RWPE2 (cell line): ENCODE measurements around the gene RAB44.
"Not testable (repeated sequence)": the region's sequence is repeated elsewhere in the genome, so short reads cannot be mapped to it uniquely, and the experiment has no call there.

Experiments used
- ATAC-seq: fragments of 200-7000 bp; cut with Tn5 transposase; 3 replicates; pipeline ENCODE4 v1.9.1; 2021; ENCODE audit warnings: low read depth
- DNase-seq: peaks from one replicate; pipeline ENCODE4 v3.0.0-alpha.2; 2020; ENCODE audit warnings: low spot score
- H3K27ac ChIP-seq: fragments of 450-650 bp; 2 replicates; pipeline ENCODE4 v1.5.1; 2017; ENCODE audit warnings: mild to moderate bottlenecking; ENCODE audit not compliant: poor library complexity, severe bottlenecking
- H3K27me3 ChIP-seq: fragments of 250-450 bp; sonication (Bioruptor Pico); 2 replicates; pipeline ENCODE4 v1.5.1; 2021; ENCODE audit warnings: mild to moderate bottlenecking, moderate library complexity; ENCODE audit not compliant: insufficient read depth, poor library complexity, severe bottlenecking
- H3K36me3 ChIP-seq: fragments of 250-450 bp; sonication (Bioruptor Pico); 2 replicates; pipeline ENCODE4 v1.5.1; 2020; ENCODE audit warnings: low read depth, mild to moderate bottlenecking, moderate library complexity
- H3K4me1 ChIP-seq: fragments of 250-450 bp; sonication (Bioruptor Pico); 2 replicates; pipeline ENCODE4 v1.5.1; 2021; ENCODE audit warnings: mild to moderate bottlenecking, moderate library complexity; ENCODE audit not compliant: insufficient read depth, poor library complexity, severe bottlenecking
- H3K4me3 ChIP-seq: fragments of 250-450 bp; sonication (Bioruptor Pico); 2 replicates; pipeline ENCODE4 v1.5.1; 2021; ENCODE audit warnings: mild to moderate bottlenecking, moderate library complexity; ENCODE audit not compliant: severe bottlenecking
- H3K9me3 ChIP-seq: fragments of 250-450 bp; sonication (Bioruptor Pico); 2 replicates; pipeline ENCODE4 v1.5.1; 2021; ENCODE audit warnings: mild to moderate bottlenecking, moderate library complexity; ENCODE audit not compliant: severe bottlenecking
- CTCF ChIP-seq: fragments of 450-650 bp; IDR thresholded peaks from one replicate; pipeline ENCODE4 v1.5.1; 2017; ENCODE audit warnings: mild to moderate bottlenecking, moderate library complexity; ENCODE audit not compliant: poor library complexity, severe bottlenecking

RAB44 gene

GRCh38 chr6:36651659-36652379, 45.8 kb upstream of the RAB44 start:
- ATAC-seq (no peak), DNase-seq (no peak)
- peaks cover 7% of the 10 kb centered on the region for H3K4me1 ChIP-seq
- H3K9me3 ChIP-seq, result no peaks in the 10 kb centered on the region
- no peak for TF ChIP-seq CTCF
- no peaks in the 10 kb centered on the region for H3K27me3 ChIP-seq
- no peaks in the 10 kb centered on the region for H3K36me3 ChIP-seq
- H3K4me3 ChIP-seq, result no peak overlapping the region
- H3K27ac ChIP-seq, result no peak overlapping the region

GRCh38 chr6:36654469-36654868, 43.2 kb upstream of the RAB44 start:
- H3K4me3 ChIP-seq, H3K27ac ChIP-seq, H3K9me3 ChIP-seq, H3K36me3 ChIP-seq, DNase-seq, H3K27me3 ChIP-seq, ATAC-seq: not testable (repeated sequence)
- H3K4me1 ChIP-seq, result peaks cover 12% of the 10 kb centered on the region

DNA sequence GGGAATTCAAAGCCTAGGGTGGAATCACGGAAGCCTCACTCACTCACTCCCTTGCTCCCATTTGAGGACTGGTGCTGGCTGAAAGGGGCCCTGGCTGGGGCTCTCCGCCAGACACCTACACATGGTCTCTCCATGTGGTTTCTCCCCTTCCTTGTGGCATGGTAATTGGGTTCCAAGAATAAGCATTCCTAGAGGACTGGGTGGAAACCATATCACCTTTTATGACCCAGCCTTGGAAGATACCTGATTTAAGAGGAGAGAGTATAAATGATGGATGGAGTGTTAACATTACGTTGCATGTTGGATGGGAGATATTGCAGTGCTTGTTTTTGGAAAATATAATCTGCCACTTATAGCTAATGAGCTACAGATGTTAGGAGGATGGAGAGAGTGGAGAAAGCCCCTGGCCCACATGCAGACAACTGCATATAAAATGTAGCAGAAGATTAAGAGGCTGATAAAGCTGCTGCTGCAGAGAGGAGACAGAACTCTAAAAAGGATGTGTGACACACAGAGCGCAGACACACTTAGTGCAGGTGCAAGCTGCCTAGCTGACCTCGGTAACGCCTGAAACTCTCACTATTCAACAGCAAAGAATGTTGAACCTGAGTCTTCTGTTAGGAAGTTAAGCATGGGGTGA, 42.4 kb upstream of the RAB44 start:
- DNase-seq, result no peak
- Histone ChIP-seq H3K27me3 (no peaks in the 10 kb centered on the region), H3K36me3 (no peaks in the 10 kb centered on the region), H3K27ac (no peak overlapping the region), H3K9me3 (no peaks in the 10 kb centered on the region), H3K4me1 (peaks cover 9% of the 10 kb centered on the region), H3K4me3 (no peak overlapping the region)
- TF ChIP-seq CTCF, result no peak
- no peak for ATAC-seq

DNA sequence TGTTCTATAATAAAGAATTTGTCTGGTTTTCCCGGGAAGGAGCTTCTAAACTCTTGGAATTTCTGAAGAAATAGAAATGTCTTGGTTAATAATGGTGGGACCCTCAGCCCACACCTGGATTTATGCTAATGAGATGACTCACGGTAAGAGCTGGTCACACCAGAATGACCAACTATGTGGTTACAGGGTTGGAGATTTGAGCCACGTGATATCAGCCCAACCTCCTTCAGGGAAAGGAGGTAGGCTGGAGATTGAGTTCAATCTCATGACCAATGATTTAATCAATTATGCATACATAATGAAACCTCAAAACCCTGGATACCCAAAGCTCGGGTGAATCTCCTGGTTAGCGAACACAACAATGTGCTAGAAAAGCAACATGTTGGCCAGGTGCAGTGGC, 41.2 kb upstream of the RAB44 start:
- Histone ChIP-seq H3K9me3 (no peaks in the 10 kb centered on the region), H3K27ac (no peak overlapping the region), H3K36me3 (no peaks in the 10 kb centered on the region), H3K27me3 (no peaks in the 10 kb centered on the region), H3K4me1 (peaks cover 9% of the 10 kb centered on the region), H3K4me3 (no peak overlapping the region)
- no peak for TF ChIP-seq CTCF
- ATAC-seq, result no peak
- DNase-seq, result no peak

DNA sequence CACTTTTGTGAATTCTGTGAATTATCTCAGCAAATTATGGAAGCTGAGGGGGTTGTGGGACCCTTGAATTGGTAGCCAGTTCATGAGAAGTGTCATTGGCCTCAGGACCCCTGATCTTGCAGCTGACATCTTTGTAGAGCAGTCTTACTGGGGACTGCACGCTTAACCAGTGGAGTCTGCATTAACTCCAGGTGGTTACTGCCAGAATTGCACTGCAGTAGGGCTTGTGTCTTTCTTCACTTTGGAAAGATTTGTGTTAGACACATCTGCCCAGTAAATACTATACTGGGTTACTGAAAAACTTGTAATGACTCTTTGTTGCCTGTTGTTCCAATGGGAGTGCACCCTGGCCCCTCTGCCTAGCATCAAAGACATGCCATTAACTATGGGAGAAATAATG, 40.4 kb upstream of the RAB44 start:
- no peaks in the 10 kb centered on the region for H3K9me3 ChIP-seq
- DNase-seq (no peak), ATAC-seq (no peak)
- no peaks in the 10 kb centered on the region for H3K27me3 ChIP-seq
- H3K4me1 ChIP-seq, result peaks cover 9% of the 10 kb centered on the region
- no peak overlapping the region for H3K4me3 ChIP-seq
- no peak for TF ChIP-seq CTCF
- H3K27ac ChIP-seq, result no peak overlapping the region
- no peaks in the 10 kb centered on the region for H3K36me3 ChIP-seq
